PC-3 (cell line): ENCODE results near the gene SGMS1. TPM values are rescaled to one million over a fixed set of nuclear protein-coding genes. Genes with fewer than 3 reads are reported as not detected.

ENCODE experiments used
- ATAC-seq: fragments of 200-7000 bp; cut with Tn5 transposase; 2 replicates; pipeline ENCODE4 v1.9.1; 2020; ENCODE audit warnings: mild to moderate bottlenecking, moderate library complexity
- BruUV-seq: library from RNA; stranded (reverse); fragments of 400-500 nt; replicated peaks from 2 replicates; lab custom pipeline; 2021; lab: Mats Ljungman, UMichigan
- CTCF ChIA-PET: fragments of 300-600 bp; sonication (Branson Sonifier 250); formaldehyde crosslinking; loops from one replicate; lab custom pipeline; 2022; ENCODE audit warnings: antibody characterized with exemption; lab: Charles Lee
- POLR2A ChIA-PET: fragments of 300-600 bp; sonication (Branson Sonifier 250); formaldehyde crosslinking; loops from one replicate; lab custom pipeline; 2022; ENCODE audit warnings: antibody characterized with exemption; ENCODE audit not compliant: unreplicated experiment; lab: Charles Lee
- DNase-seq: peaks from one replicate; pipeline ENCODE4 v3.0.0-alpha.2; 2015
- H2AFZ ChIP-seq: fragments of 300-600 bp; sonication (generic); 2 replicates; pipeline ENCODE4 v1.6.0; 2016; ENCODE audit warnings: antibody characterized with exemption, low read length
- H3F3A ChIP-seq: fragments of 300-600 bp; sonication (generic); one replicate; pipeline ENCODE4 v1.6.0; 2017; ENCODE audit warnings: antibody characterized with exemption, low read length, control low read depth, mild to moderate bottlenecking; ENCODE audit not compliant: unreplicated experiment
- H3K27ac ChIP-seq: fragments of 300-600 bp; sonication (generic); 2 replicates; pipeline ENCODE4 v1.5.1; 2016; ENCODE audit warnings: mild to moderate bottlenecking, low read length
- H3K27me3 ChIP-seq: fragments of 300-600 bp; sonication (generic); 2 replicates; pipeline ENCODE4 v1.6.1; 2016; ENCODE audit warnings: low read length, mixed read lengths
- H3K36me3 ChIP-seq: fragments of 300-600 bp; sonication (generic); 2 replicates; pipeline ENCODE4 v1.6.1; 2016; ENCODE audit warnings: low read depth, mixed run types, low read length, mixed read lengths
- H3K4me1 ChIP-seq: fragments of 300-600 bp; sonication (generic); 2 replicates; pipeline ENCODE4 v1.5.1; 2016; ENCODE audit warnings: low read length; ENCODE audit not compliant: insufficient read depth
- H3K4me2 ChIP-seq: fragments of 300-600 bp; sonication (generic); 2 replicates; pipeline ENCODE4 v1.6.0; 2016; ENCODE audit warnings: low read length
- H3K4me3 ChIP-seq: fragments of 300-600 bp; sonication (generic); 2 replicates; pipeline ENCODE4 v1.5.1; 2016; ENCODE audit warnings: mild to moderate bottlenecking, low read length, mixed read lengths
- H3K79me2 ChIP-seq: fragments of 300-600 bp; sonication (generic); 2 replicates; pipeline ENCODE4 v1.6.1; 2017; ENCODE audit warnings: low read length, mixed read lengths
- H3K9ac ChIP-seq: fragments of 300-600 bp; sonication (generic); 2 replicates; pipeline ENCODE4 v1.6.0; 2016; ENCODE audit warnings: mild to moderate bottlenecking, low read length
- H3K9me2 ChIP-seq: fragments of 300-600 bp; sonication (generic); replicated peaks from 2 replicates; pipeline ENCODE4 v1.6.1; 2016; ENCODE audit warnings: mixed run types, low read length, mixed read lengths
- H3K9me3 ChIP-seq: fragments of 300-600 bp; sonication (generic); 2 replicates; pipeline ENCODE4 v1.6.1; 2016; ENCODE audit warnings: low read length, mixed read lengths
- H4K20me1 ChIP-seq: fragments of 300-600 bp; sonication (generic); 2 replicates; pipeline ENCODE4 v1.6.1; 2016; ENCODE audit warnings: low read length, mixed read lengths
- CTCF ChIP-seq: fragments of 300-600 bp; sonication (generic); conservative IDR thresholded peaks from 2 replicates; pipeline ENCODE4 v1.5.1; 2017; ENCODE audit warnings: antibody characterized with exemption, low read depth, mild to moderate bottlenecking, low read length
- EZH2 ChIP-seq: fragments of 300-600 bp; sonication (generic); IDR thresholded peaks from one replicate; pipeline ENCODE4 v1.6.1; 2017; ENCODE audit warnings: antibody characterized with exemption, mild to moderate bottlenecking, low read length; ENCODE audit not compliant: unreplicated experiment
- EZH2phosphoT487 ChIP-seq: fragments of 300-600 bp; sonication (generic); IDR thresholded peaks from 2 replicates; pipeline ENCODE4 v1.6.1; 2018; ENCODE audit warnings: mild to moderate bottlenecking, antibody characterized with exemption, low read length, borderline replicate concordance
- intact Hi-C: fragments of 100-400 bp; cut with micrococcal nuclease; formaldehyde crosslinking; loops from 2 replicates; pipeline ENCODE4 v1.9.0; 2023
- total RNA-seq: library from RNA; depleted of rRNA; stranded (reverse); fragments of >200 nt; gene quantifications from 2 replicates; pipeline ENCODE4 v1.2.3, GENCODE V29; 2014

SGMS1 gene
- total RNA-seq, 1 experiment from 2014 or later, result 61.4 TPM

- POLR2A ChIA-PET, result interaction anchor here (0.6 kb wide), 1 partner anchor 1018 kb away, joined by 10 read pairs; the partner anchor contains the start of gene ERCC6
- DNase-seq (no peak), ATAC-seq (no peak)
- H3K36me3 ChIP-seq, result no peaks in the 10 kb centered on the region
- no peaks in the 10 kb centered on the region for H3K27me3 ChIP-seq
- no TSS peak for BruUV-seq
- CTCF ChIA-PET, result interaction anchor here (1.1 kb wide), 1 partner anchor 66 kb away, joined by 5 read pairs; no protein-coding TSS in a partner anchor
- no peak overlapping the region for H3K9ac ChIP-seq
- no peaks in the 10 kb centered on the region; the same call in 1 of the 2 replicates for H3K79me2 ChIP-seq
- intact Hi-C loops, result loop anchor here (10.0 kb wide), 1 partner anchor 192 kb away; no protein-coding TSS in a partner anchor
- no peaks in the 10 kb centered on the region for H3K9me2 ChIP-seq
- no peak overlapping the region for H3K4me3 ChIP-seq
- H2AFZ ChIP-seq, result no peak overlapping the region
- H3K4me1 ChIP-seq, result no peaks in the 10 kb centered on the region
- no peak overlapping the region for H3K4me2 ChIP-seq
- H3K9me3 ChIP-seq, result no peaks in the 10 kb centered on the region
- 0 out of 2 replicates have a peak, but pooled peaks cover 4% of the 10 kb centered on the region for H4K20me1 ChIP-seq
- no peaks in the 10 kb centered on the region for H3F3A ChIP-seq
- H3K27ac ChIP-seq, result no peak overlapping the region
- no peak for TF ChIP-seq EZH2
- no peak for TF ChIP-seq CTCF
- no peak for TF ChIP-seq EZH2phosphoT487
Measured at GRCh38 chr10:50556237-50557120, 67.3 kb downstream of the SGMS1 start.

DNA sequence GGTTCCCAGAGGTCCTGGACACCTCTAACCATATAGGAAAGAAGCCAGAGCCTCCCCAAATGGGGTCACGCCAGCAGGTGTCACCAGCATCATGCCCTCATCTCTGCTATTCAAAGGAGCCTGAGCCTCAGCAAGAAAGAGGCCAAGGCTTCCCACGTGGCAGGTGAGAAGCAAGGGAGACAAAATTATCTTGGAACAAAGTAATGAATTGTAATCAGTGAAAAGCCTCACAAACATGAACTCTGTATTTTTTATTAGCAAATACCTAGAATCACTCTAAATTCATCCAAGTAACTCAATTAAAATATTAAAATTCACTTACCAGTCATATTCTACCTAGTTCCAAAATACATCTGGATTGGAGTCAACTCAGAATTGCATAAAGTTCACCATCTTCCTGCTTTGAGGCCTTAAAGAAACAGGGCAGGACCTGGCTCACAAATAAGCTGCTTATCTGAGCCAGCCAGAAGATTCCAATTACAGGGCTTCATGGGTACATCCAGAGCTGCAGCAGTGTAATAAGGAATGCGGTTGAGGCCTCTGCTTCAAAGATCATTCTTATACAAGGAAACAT is 68.7 kb downstream of the SGMS1 start:
- H3K9me2 ChIP-seq, result no peaks in the 10 kb centered on the region
- no peaks in the 10 kb centered on the region for H3F3A ChIP-seq
- H3K4me1 ChIP-seq, result no peaks in the 10 kb centered on the region
- no peak overlapping the region for H3K27ac ChIP-seq
- ChIA-PET POLR2A (no interaction called here), CTCF (interaction anchor here (0.6 kb wide), 1 partner anchor 290 kb away, joined by 3 read pairs; no protein-coding TSS in a partner anchor)
- ATAC-seq (peak; percentile 50), DNase-seq (peak; percentile 37)
- H3K9ac ChIP-seq, result no peak overlapping the region
- H3K27me3 ChIP-seq, result no peaks in the 10 kb centered on the region
- no peak overlapping the region for H3K4me2 ChIP-seq
- no peak overlapping the region for H2AFZ ChIP-seq
- no peak overlapping the region for H3K4me3 ChIP-seq
- H3K36me3 ChIP-seq, result no peaks in the 10 kb centered on the region
- no TSS peak for BruUV-seq
- H3K79me2 ChIP-seq, result no peaks in the 10 kb centered on the region
- no peaks in the 10 kb centered on the region for H3K9me3 ChIP-seq
- TF ChIP-seq CTCF (peak; percentile 56), EZH2 (no peak)
- no peaks in the 10 kb centered on the region for H4K20me1 ChIP-seq
- intact Hi-C loops, result loop anchor here (10.0 kb wide), 1 partner anchor 190 kb away; no protein-coding TSS in a partner anchor
